GM19463 (cell line): Measurements from ENCODE around the gene SLF2.
"Not testable (repeated sequence)": the region's sequence is repeated elsewhere in the genome, so short reads cannot be mapped to it uniquely, and the experiment has no call there.

Source experiments
- ATAC-seq: cut with Tn5 transposase; IDR thresholded peaks from one replicate; pipeline ENCODE4 v1.9.1; 2021; ENCODE audit warnings: mild to moderate bottlenecking, moderate library complexity; ENCODE audit not compliant: unreplicated experiment

SLF2 gene

DNA sequence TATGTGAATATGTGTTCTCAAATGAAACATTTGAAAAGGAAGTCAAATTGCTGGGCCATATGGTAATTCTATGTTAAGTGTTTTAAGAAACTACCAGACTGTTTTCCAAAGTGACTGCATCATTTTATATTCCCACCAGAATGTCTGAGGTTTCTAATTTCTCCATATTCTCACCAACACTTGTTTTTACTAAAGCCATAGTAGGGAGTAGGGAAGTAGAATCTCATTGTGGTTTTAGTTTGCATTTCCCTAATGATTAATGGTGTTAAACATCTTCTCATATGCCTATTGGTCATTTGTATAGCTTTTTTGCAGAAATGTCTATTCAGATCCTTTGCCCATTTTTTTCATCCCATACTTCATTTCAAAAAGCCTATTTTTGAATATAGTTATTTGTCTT is 47.5 kb downstream of the SLF2 start:
- no peak for ATAC-seq

DNA sequence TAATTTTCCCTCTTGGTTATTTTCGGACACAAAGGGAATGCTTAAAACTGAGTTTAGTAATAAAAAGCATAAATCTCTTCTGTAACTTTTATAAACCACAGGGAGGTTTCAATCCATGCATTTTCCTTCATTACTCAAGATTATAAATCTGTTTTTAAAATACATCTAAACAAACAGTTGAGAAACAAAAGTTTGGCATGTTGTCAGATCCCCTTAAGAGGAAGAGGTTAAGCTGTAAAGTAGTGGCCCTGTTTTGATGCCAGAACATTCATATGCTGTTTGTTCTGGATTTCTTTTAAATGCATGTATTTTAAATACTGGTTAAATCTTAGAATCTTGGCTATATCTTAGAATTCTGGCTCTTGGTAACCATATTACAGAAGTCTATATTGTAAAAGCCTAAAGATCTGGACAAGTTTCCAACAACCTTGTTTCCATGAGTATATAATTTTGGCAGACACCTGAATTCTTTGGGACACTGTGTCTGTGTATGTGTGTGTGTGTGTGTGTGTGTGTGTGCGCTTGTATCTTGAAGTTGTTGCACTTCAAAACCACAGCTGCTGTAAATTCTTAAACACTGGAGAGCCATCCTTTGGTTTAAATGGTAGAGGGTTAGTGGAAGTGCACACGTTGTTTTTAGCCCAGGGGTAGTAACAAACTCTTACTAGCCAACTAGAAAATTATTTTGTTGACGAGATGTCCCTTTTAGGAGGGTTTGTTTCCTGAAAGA is 49.8 kb downstream of the SLF2 start:
- no peak for ATAC-seq

DNA sequence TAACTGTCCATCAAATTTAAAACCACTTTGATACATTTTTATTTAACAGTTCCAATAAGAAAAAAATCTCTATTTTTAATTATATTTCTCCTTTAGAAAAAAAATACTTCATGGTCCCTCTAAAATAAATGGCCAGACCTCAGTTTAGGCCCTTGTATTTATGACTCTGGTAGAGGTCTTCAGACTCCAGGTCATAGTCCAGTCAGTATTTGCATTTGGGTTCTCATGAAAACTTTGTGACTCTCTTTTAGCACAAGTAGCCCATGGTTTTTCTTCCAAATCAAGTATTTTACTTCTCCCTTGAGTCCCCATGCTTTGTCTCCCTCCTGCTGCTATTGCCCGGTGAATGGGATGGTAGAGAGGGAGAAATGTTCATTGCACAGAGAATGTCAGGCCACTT is 51.1 kb downstream of the SLF2 start:
- no peak for ATAC-seq

DNA sequence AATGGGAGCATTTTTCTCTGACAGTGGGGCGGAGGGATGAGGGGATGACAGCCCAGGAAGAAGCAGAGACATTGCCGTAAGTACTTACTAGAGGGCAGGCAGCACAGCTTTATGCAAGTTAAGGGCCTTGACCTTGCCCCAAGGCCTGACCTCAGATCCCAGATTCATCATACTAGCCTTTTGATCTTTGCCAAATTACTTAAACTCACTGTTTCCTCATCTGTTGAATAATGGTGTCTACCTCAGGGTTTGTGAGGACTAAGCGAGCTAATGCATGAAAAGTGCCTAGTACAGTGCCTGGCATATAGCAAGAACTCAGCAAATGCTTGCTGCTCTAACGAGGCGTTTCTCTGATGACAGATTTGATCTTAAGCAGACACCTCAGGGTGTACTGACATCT is 53.1 kb downstream of the SLF2 start:
- ATAC-seq: no peak

DNA sequence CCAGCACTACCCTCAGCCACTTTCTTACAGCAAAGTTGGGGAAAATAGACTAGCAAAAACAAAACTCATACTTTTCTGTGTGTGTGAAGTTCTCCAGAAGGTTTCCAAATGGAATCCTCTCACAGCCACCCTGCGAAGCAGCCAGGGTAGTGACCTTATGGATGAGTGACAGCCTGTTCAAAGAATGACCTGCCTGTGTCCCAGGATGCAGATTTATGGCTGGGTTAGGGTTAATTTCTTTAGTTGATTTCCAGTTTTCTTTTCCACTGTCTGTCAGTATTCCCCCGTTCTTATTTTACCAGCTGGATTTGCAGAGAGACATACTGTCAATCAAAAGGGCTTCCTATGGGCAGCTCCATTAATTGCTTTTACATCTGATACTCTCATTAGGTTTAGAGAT is 54.1 kb downstream of the SLF2 start:
- no peak for ATAC-seq

DNA sequence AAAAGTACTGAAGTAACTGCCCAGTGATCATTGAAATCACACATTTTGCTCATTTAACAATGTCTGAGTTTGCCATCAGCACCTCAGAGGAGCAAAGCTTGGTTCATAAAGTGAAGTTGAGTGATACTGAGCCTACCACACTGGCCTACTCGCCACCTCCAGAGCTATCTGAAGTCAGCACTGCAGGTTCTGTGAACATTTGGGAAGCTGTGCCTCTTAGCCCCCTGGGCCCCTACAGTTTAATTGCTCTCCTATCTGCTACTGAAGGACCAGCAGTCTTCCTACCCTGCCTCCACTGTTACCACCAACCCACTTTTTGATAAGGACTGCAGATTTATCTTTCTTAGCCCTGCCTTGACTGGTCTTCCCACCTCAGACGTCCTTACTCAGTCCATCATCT is 54.6 kb downstream of the SLF2 start:
- no peak for ATAC-seq

DNA sequence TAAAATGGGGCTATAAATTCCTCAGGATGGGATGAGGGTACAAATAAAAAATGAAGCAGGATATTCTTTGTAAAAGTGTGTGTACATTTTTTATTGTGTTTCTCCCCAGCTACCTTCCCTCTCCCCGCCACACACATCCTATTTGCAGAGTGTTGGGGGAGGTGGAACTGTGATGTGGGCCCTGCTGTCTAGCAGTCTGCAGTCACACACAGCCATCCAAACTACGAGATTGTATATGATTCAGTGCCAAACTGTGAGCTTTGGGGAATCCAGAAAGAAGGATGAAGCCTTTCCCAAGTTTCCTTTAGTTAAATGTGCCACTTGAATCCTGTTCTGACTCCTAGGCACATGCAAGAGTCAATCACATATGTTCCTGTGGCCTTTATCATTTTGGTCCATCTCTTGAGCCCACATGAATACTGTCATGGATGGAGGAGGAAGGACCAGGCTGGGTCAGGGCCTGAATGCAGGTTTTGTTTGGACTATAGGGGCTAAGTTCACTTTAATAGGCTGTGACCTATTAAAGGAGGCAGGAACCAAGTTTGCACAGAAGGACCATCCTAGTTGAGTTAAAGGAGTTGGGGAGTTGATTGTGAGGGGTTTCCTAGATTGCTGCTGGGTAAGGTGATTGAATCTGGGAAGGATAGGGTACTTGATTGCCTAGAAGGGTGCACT is 55.4 kb downstream of the SLF2 start:
- no peak for ATAC-seq

DNA sequence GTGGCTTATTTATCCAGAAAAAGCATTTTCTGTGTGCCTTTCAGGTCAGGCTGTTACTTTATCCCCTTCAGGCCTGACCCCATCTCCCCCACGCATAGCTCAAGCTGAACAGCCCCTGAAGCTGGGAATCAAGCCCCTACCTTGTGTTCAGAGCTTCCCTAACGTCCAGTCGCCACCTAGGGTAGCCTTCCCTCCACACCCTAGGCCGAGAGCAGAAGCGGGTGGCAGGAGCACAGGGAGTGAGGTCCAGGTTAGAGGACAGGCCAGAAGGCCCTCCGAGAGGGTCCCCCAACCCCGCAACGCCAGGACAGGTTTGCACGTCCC is 56.1 kb downstream of the SLF2 start:
- ATAC-seq: no peak

DNA sequence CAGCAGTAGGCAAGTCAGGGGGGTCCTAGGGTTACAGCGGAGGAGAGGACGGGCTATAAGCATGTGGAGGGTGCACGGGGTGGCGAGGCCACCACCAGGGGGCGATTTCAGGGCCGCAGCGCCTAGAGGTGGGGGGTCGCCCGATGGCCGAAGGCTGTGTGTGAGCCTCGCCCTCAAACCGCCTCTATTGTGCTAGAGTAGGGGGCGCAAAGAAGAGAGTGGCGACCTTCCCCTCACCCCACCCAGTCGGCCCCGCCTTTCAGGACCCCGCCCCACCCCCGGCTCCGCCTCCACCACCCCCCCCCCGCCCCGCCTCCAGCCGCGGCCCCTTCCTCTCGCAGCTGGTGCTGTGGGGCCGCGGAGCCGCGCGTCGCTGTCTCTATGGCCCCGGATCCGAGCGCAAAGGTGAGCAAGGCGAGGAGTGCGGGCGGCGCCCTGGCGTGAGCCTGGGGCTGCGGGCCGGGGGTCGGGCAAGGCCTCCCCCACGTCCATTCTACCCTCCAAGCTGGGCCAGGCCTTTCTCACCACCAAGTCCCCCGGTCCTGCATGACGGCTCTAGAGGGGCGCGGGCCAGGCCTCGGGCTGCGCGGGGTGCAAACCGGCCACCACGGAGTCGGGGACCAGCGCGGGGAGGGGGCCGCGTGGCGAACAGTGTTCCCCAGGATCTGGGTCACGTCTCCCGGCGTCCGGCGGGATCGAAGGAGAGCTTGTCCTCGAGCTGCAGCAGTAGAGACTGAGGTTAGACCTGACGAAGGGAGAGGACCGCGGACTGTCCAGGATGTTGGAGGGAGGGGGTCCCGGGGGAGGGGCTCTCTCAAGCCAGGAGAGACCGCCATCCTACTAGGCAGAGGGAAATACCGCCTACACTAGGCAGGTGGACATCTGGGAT is 56.7 kb downstream of the SLF2 start, which contains the start of gene SEMA4G:
Gene SEMA4G (plus strand): TSS at position 318 of the 889 bp plus-strand sequence. CDS start 3,409 bp downstream, outside the sequence.
- no peak for ATAC-seq

DNA sequence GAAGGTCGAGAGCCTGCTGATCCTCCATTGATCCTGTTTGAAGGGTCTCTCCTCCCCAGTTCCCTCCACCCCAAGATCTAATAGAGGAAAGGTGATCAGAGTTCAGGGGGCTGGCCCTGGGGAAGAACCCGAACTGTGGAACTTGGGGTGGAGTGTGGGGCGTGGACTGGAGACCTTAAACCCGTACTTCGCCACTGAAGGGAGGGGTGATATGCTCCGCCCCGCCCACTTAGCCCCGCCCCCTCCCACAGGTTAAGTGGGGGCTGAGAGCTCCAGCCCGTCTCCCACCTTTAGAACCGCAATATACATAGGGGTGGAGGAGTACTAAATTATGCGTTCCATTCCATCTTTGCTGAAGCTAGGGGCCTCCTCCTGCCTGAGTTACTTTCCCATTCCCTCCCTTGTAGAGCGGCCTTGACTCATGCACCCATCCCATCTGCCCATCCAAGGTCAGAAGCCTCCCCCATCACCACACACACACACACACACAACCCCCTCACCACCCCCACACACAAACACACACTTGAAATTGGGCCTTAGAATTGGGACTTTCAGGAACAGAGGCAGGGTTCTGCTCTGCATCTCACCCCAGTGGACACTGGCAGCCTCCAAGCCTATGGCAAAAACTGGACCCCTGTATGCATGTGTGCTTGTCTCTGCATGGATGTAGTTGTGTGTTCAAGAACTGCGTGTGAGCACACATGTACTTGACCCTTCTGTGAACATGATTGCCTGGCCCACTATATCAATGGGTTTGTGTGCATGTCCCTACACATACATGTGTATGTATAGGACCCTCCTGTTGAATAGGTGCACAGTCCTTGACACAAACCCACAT is 57.5 kb downstream of the SLF2 start:
- ATAC-seq: no peak

DNA sequence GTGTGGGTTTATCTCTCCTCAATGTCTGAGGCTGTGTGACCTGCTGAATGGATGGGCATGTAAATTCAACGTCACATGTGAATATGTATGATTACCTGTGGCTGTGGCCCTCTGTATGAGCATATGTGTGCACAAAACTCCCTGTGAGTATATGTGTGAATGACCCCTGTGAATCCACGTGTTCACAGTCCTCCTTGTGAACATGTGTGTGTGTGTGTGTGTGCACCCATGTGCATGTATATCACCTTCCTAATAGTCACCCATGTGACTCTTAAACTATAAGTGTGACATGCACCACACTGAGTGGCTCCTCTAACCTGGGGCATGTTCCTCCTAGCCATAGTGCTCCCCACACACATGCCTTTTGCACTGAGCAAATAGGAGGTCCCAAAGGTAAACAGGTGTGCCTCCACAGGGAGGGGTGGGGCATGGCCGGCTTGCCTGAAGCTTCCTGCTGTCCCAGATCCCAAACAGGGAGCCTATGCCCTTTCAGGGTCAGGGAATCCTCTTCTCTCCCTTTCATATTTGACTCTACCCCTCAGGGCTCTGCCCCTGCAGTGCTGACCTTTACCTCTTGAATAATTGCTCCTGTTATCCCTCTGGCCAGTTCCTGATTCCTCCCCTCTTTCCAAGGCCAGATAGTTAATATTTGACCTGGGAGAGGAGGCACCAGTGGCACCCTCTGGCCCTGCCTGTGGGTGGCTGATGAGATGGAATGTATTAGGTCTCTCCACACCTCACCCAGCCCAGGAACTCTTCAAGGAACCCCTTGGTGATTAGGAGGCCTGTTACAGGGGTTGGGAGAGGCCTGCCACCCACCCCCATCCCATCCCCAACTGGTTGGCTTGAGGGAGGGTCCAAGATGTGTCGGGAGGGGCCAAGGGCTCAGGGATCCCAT is 58.4 kb downstream of the SLF2 start:
- no peak for ATAC-seq

DNA sequence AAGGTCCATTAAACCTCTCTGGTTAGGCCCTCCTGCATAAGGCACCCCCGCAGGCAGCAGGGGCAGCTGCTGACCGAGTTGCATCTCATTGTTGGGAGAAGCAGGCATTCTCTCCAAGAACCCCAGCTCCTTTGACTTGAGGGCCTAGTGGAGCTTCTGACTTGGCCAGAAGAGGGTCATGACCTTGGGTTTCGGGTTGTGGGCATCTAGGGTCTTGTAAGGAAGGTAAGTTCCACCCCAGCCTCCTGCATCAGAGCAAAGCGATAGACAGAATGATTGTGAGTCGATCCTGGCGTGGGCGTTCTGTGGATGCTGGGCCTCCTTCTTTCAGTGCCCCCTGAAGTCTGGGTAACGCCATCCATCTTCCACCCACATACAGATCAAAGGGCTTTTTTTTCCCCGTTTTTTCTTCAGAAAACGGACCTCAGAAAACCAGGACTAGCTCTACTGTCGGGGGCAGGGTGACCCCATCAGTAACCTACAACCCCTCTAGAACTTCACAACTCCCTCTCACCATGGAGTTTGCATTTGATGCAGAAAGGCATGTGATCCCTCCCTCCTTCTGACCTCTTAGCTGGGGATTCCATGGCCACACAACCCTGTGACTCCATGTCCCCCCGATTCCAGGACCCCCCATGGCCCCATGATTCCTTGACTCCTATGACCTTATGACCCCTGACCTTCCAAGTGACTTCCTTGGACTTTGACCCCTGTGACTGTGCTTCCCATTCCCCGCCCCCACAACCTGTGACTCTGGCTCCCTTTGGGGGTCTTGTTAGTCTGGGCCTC is 59.5 kb downstream of the SLF2 start:
- ATAC-seq: no peak

DNA sequence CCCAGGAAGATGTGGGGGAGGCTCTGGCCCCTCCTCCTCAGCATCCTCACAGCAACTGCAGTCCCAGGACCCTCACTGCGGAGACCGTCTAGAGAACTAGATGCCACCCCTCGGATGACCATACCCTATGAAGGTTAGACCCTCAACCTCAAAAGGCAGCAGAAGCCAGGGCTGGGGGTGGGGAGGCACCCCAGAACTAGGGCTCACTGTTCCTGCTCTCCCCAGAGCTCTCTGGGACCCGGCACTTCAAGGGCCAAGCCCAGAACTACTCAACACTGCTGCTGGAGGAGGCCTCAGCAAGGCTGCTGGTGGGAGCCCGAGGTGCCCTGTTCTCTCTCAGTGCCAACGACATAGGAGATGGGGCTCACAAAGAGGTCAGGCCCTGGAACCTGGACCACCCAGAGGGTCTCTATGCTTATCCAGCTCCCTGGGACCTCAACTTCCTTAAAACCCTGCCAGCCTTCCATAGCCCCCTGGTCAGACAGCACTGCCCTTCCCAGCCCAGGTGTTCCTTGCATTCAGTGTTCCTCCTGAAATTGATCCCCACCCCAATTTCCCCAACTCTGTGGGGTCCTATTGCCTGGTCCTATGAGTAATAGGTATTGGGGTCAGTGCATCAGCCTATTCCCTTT is 60.3 kb downstream of the SLF2 start:
- ATAC-seq: no peak

DNA sequence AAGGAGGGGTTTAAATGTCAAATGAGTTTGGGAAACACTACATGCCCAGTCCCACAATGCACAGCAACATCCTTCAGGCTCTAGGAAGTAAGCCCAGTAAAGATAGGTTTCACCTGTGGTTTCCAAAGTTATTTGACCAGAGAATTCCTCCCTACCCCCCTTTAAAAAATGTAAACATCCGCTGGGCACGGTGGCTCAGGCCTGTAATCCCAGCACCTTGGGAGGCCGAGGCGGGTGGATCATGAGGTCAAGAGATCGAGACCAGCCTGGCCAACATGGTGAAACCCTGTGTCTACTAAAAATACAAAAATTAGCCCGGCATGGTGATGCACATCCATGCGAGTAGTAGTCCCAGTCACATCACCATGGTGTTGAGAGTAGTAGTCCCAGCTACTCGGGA is 62.6 kb downstream of the SLF2 start:
- ATAC-seq: not testable (repeated sequence)

DNA sequence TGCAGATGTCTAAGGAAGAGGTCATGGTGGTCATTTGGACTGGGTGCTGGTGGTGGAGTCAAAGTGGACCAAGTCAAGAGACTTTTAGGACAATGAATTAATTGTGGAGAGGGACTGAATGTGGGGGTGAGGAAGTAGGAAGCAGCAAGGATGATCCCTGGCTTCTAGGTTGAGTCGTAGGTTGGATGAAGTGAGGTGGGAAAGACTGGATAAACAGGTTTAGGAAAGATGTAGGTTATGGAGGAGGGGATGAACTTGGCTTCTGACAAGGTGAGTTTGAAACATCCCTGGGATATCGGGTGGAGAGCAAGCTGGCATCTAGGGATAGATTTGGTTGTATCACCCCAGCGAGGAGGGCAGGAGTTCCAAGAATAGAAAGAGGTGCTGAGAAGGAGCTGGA is 64.1 kb downstream of the SLF2 start:
- ATAC-seq: no peak

DNA sequence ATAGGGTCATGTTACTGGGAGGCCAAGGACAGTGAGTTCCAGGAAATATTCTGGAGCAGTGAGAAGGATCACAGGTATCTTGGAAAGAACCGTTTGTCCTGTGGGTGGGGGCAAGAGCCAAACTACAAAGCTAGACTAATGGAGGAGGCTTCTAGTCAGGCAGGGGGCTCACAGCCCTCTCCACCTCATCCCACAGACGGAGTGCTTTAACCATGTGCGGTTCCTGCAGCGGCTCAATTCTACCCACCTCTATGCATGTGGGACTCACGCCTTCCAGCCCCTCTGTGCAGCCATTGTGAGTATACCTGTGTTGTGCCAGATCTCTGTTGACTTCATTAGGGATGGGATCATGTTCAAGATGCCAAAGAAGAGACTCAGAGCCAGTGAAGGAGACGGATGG is 64.7 kb downstream of the SLF2 start:
- ATAC-seq: no peak

DNA sequence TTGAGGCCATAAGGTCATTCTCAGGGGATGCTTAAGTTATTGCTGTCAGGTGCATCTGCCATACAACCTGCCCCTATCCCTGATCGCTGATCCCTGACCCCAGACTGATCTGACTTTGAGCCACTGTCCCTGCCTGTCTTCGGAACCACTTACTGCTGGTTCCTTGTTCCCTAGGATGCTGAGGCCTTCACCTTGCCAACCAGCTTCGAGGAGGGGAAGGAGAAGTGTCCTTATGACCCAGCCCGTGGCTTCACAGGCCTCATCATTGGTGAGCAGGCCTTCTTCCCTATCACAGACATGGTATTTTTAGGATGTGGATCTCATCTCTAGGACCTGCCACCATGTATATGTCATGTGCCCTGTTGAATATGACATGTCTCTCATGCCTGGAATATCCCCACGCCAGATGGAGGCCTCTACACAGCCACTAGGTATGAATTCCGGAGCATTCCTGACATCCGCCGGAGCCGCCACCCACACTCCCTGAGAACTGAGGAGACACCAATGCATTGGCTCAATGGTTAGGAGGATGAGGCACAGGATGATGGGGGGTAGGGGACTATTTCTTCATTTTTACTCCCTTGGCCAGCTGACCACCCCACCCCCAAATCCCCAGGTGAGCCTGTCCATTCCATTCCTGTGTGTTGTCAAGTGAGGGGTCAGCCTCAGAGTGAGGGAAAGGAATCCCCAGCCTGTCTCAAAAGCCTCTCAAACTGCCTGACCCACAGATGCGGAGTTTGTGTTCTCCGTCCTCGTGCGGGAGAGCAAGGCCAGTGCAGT is 65.5 kb downstream of the SLF2 start:
- no peak for ATAC-seq

DNA sequence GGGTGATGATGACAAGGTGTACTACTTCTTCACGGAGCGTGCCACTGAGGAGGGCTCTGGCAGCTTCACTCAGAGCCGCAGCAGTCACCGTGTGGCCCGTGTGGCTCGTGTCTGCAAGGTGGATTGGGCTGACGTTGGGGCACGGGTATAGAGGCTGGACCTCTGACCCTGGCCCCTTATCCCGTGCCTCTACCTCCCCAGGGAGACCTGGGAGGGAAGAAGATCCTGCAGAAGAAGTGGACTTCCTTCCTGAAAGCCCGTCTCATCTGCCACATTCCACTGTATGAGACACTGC is 66.1 kb downstream of the SLF2 start:
- ATAC-seq: no peak
